ENCODE results near the gene SLC30A7. TPM values are rescaled to one million over a fixed set of nuclear protein-coding genes. Genes with fewer than 3 reads are reported as not detected.

The SLC30A7 gene
- polyA plus RNA-seq, 1 donor, result 19.8 TPM

DNA sequence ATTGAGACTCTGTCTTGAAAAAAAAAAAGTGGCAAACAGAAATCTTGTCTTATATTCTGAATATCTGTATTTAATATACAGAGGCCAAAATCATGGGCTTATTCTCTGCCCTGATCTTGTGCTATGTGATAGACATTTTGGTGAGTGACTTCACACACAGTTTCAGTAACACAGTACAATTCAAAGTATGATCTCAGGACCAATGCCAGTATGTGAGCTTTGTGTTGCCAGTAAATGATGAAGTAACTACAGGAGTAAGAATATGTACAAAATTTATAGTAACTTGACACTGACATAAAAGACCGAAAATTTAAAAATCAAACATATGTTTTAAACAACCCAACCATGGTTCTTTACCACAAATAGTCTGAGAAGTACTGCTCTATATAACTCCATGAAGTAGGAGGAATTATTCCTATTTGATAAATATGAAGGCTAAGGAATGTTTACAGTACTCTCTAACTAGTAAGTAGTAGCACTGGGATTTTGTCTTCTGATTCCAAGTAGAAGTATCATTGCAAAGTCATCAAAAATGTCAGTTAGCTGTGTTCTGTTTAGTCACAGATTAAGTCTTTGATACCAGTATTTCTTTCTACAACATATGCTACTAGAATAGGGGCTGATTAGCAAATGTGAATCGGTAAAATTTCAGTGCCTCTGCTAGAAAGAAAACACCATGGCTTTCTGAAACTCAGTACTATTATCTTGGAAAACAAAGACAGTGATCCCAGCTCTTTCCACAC is 104.4 kb downstream of the SLC30A7 start:
- Histone ChIP-seq H3K27ac (ENCODE audit: low read length) (no peak overlapping the region), H3K27me3 (ENCODE audit: control insufficient read depth, insufficient read depth, low read length) (no peaks in the 10 kb centered on the region), H3K36me3 (ENCODE audit: control insufficient read depth, insufficient read depth, low read length) (peaks cover 5% of the 10 kb centered on the region), H3K9me3 (ENCODE audit: control insufficient read depth, low read depth, low read length) (no peaks in the 10 kb centered on the region), H3K4me3 (ENCODE audit: low read length) (no peak overlapping the region), H3K4me1 (ENCODE audit: control insufficient read depth, insufficient read depth, low read length) (no peaks in the 10 kb centered on the region)
- 80% methylated on average over 1 of the region's 2 CpGs for WGBS (ENCODE audit: insufficient coverage, low lambda C conversion rate)
- no peak for DNase-seq

DNA sequence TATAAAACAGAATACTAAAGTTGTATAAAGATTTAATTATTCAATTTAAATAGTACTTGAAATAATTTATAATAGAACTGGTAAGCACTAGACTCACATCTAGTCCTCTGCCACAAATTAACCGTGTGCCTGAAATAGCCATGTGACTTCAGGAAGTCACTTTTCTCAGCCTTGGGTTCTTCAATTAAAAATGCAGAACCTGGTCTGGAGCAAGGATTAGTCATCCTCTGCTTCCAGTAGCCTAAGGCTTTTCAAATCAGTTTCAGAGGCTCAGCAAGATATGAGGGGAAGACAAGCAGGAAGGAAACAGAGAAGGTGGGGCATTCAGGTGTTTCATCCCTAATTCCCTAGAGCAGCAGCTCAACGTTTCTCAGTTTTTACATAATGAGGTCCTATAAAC is 106.7 kb downstream of the SLC30A7 start:
- H3K9me3 ChIP-seq (ENCODE audit: control insufficient read depth, low read depth, low read length), result no peaks in the 10 kb centered on the region
- H3K27ac ChIP-seq (ENCODE audit: low read length), result no peak overlapping the region
- H3K4me3 ChIP-seq (ENCODE audit: low read length), result no peak overlapping the region
- peaks cover 3% of the 10 kb centered on the region for H3K36me3 ChIP-seq (ENCODE audit: control insufficient read depth, insufficient read depth, low read length)
- no peak for DNase-seq
- WGBS (ENCODE audit: insufficient coverage, low lambda C conversion rate), result no CpG with 5 or more reads among the region's 2 CpGs
- no peaks in the 10 kb centered on the region for H3K27me3 ChIP-seq (ENCODE audit: control insufficient read depth, insufficient read depth, low read length)
- no peaks in the 10 kb centered on the region for H3K4me1 ChIP-seq (ENCODE audit: control insufficient read depth, insufficient read depth, low read length)

- Histone ChIP-seq H3K27me3 (ENCODE audit: control insufficient read depth, insufficient read depth, low read length) (no peaks in the 10 kb centered on the region), H3K27ac (ENCODE audit: low read length) (no peak overlapping the region), H3K4me3 (ENCODE audit: low read length) (no peak overlapping the region), H3K9me3 (ENCODE audit: control insufficient read depth, low read depth, low read length) (no peaks in the 10 kb centered on the region), H3K4me1 (ENCODE audit: control insufficient read depth, insufficient read depth, low read length) (no peaks in the 10 kb centered on the region), H3K36me3 (ENCODE audit: control insufficient read depth, insufficient read depth, low read length) (peaks cover 3% of the 10 kb centered on the region)
- peak in 1 of 2 donors; percentile 32 for DNase-seq
- WGBS (ENCODE audit: insufficient coverage, low lambda C conversion rate), result no CpG with 5 or more reads among the region's 1 CpG
These were observed 107.2 kb downstream of the SLC30A7 start for GRCh38 chr1:101003012-101003650.

DNA sequence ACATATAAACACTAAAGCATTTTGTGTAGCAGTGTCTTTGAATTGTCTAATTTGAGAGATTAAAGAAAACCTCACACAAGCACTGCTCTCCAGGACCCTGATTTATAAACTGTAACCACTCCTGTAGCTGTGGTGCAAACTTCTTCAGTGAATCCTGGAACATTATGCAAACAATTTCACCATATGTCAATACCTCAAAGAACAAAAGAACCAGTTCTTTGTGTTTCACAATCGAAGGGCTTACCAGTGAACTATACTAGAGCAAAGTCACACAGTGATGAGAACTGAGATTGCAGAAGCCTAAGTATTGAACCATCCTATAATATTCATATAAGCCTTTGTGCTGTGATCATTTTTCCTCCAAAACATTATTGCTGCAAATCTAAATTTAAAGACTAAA is 108.2 kb downstream of the SLC30A7 start:
- H3K27me3 ChIP-seq (ENCODE audit: control insufficient read depth, insufficient read depth, low read length), result no peaks in the 10 kb centered on the region
- no peak overlapping the region for H3K4me3 ChIP-seq (ENCODE audit: low read length)
- no CpG with 5 or more reads among the region's 1 CpG for WGBS (ENCODE audit: insufficient coverage, low lambda C conversion rate)
- no peak overlapping the region for H3K27ac ChIP-seq (ENCODE audit: low read length)
- H3K4me1 ChIP-seq (ENCODE audit: control insufficient read depth, insufficient read depth, low read length), result no peaks in the 10 kb centered on the region
- H3K9me3 ChIP-seq (ENCODE audit: control insufficient read depth, low read depth, low read length), result no peaks in the 10 kb centered on the region
- peaks cover 3% of the 10 kb centered on the region for H3K36me3 ChIP-seq (ENCODE audit: control insufficient read depth, insufficient read depth, low read length)
- peak; percentile 14 to 68 for DNase-seq

DNA sequence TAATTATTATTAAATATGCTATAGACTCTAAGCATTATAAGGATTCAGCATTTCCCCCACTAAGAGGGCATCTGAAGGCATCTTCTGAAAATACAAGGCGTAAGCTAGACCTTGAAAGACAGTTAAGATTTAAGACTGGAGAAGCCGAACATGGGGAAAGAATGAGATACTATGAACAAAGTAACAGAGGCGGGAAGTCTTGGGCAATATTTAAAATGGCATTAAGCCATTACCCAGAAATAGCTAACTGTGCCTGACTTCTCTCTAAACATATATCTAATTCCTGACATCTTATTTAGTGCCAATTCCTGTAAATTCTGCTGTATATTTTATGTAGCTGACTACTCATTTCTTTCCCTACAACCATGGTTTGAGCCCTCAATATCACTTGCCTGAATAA is 108.8 kb downstream of the SLC30A7 start:
- no peak for DNase-seq
- no peak overlapping the region for H3K27ac ChIP-seq (ENCODE audit: low read length)
- WGBS (ENCODE audit: insufficient coverage, low lambda C conversion rate), result 90% methylated on average over 2 of the region's 3 CpGs
- H3K4me1 ChIP-seq (ENCODE audit: control insufficient read depth, insufficient read depth, low read length), result no peaks in the 10 kb centered on the region
- no peak overlapping the region for H3K4me3 ChIP-seq (ENCODE audit: low read length)
- peaks cover 3% of the 10 kb centered on the region for H3K36me3 ChIP-seq (ENCODE audit: control insufficient read depth, insufficient read depth, low read length)
- H3K27me3 ChIP-seq (ENCODE audit: control insufficient read depth, insufficient read depth, low read length), result no peaks in the 10 kb centered on the region
- no peaks in the 10 kb centered on the region for H3K9me3 ChIP-seq (ENCODE audit: control insufficient read depth, low read depth, low read length)

DNA sequence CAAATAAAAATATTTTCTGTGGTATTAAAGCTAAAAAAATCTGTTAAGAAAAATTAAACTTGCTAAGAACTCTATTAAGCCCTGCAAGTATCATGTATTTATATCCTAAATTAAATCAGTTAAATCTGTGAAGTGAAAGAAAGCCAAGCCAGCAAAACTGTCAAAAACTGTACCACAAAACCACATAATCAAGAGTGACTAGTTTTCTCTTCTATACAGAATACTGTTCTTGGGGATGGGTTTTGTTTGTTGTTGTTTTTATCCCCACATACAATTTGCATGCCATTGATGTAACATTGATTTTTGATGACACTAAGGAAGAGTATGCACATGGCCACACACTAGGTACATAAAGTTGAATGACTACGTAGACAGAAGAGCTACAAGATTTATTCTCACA is 109.3 kb downstream of the SLC30A7 start:
- no peaks in the 10 kb centered on the region for H3K27me3 ChIP-seq (ENCODE audit: control insufficient read depth, insufficient read depth, low read length)
- H3K36me3 ChIP-seq (ENCODE audit: control insufficient read depth, insufficient read depth, low read length), result peaks cover 3% of the 10 kb centered on the region
- H3K27ac ChIP-seq (ENCODE audit: low read length), result no peak overlapping the region
- no peak for DNase-seq
- WGBS (ENCODE audit: insufficient coverage, low lambda C conversion rate), result no CpG with 5 or more reads among the region's 1 CpG
- no peaks in the 10 kb centered on the region for H3K4me1 ChIP-seq (ENCODE audit: control insufficient read depth, insufficient read depth, low read length)
- H3K4me3 ChIP-seq (ENCODE audit: low read length), result no peak overlapping the region
- no peaks in the 10 kb centered on the region for H3K9me3 ChIP-seq (ENCODE audit: control insufficient read depth, low read depth, low read length)

DNA sequence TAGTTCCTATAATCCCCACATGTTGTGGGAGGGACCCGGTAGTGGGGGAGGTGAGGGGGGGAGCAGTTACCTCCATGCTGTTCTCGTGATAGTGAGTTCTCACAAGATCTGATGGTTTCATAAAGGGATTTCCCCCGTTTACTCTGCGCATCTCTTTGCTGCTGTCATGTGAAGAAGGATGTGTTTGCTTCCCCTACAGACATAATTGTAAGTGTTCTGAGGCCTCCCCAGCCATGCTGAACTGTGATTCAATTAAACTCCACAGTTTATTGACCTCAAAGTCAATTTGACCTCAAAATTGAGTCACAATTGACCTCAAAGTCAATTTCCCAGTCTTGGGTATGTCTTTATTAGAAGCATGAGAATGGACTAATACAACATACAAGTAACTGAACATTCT is 110.0 kb downstream of the SLC30A7 start:
- no peak overlapping the region for H3K27ac ChIP-seq (ENCODE audit: low read length)
- H3K4me1 ChIP-seq (ENCODE audit: control insufficient read depth, insufficient read depth, low read length), result no peaks in the 10 kb centered on the region
- H3K36me3 ChIP-seq (ENCODE audit: control insufficient read depth, insufficient read depth, low read length), result peaks cover 2% of the 10 kb centered on the region
- H3K9me3 ChIP-seq (ENCODE audit: control insufficient read depth, low read depth, low read length), result no peaks in the 10 kb centered on the region
- H3K27me3 ChIP-seq (ENCODE audit: control insufficient read depth, insufficient read depth, low read length), result no peaks in the 10 kb centered on the region
- WGBS (ENCODE audit: insufficient coverage, low lambda C conversion rate), result no CpG with 5 or more reads among the region's 4 CpGs
- no peak for DNase-seq
- H3K4me3 ChIP-seq (ENCODE audit: low read length), result no peak overlapping the region

- Histone ChIP-seq H3K27ac (ENCODE audit: low read length) (no peak overlapping the region), H3K9me3 (ENCODE audit: control insufficient read depth, low read depth, low read length) (no peaks in the 10 kb centered on the region), H3K36me3 (ENCODE audit: control insufficient read depth, insufficient read depth, low read length) (no peaks in the 10 kb centered on the region), H3K4me3 (ENCODE audit: low read length) (no peak overlapping the region), H3K27me3 (ENCODE audit: control insufficient read depth, insufficient read depth, low read length) (no peaks in the 10 kb centered on the region), H3K4me1 (ENCODE audit: control insufficient read depth, insufficient read depth, low read length) (no peaks in the 10 kb centered on the region)
- peak in 1 of 2 donors; percentile 43 for DNase-seq
- 70% methylated on average over 2 of the region's 2 CpGs for WGBS (ENCODE audit: insufficient coverage, low lambda C conversion rate)
These were observed 110.7 kb downstream of the SLC30A7 start for GRCh38 chr1:101006553-101006952.

DNA sequence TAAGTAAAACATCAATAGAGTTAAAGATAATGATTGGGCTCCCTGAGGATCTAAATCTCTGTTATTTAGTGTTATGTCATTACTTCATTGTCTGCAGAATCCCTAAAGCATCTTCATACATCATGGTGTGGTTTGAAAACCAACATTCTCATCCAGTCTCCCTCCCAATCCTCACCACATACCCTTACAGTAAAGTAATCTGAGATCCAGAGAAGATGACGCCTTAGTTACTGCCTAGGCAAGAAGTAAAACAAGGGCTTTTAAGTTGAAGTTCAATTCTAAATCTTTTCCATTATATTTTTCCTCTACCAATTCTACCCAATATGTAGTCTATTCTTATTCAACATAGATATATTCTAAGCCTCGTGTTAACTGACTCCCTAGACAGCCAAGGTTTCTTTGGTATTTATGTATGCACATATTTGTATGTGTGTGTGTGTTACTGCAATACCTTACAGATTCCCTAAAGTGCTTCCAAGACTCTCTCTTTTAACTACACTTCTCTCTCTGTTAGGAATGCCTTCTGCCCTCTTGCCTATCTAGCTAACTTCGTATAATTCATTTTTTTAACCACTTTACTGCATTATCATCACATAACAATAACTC is 112.4 kb downstream of the SLC30A7 start:
- WGBS (ENCODE audit: insufficient coverage, low lambda C conversion rate), result 100% methylated on average over 2 of the region's 3 CpGs
- H3K27ac ChIP-seq (ENCODE audit: low read length), result no peak overlapping the region
- H3K4me3 ChIP-seq (ENCODE audit: low read length), result no peak overlapping the region
- no peaks in the 10 kb centered on the region for H3K9me3 ChIP-seq (ENCODE audit: control insufficient read depth, low read depth, low read length)
- DNase-seq, result no peak
- no peaks in the 10 kb centered on the region for H3K4me1 ChIP-seq (ENCODE audit: control insufficient read depth, insufficient read depth, low read length)
- H3K36me3 ChIP-seq (ENCODE audit: control insufficient read depth, insufficient read depth, low read length), result peaks cover 3% of the 10 kb centered on the region
- no peaks in the 10 kb centered on the region for H3K27me3 ChIP-seq (ENCODE audit: control insufficient read depth, insufficient read depth, low read length)

DNA sequence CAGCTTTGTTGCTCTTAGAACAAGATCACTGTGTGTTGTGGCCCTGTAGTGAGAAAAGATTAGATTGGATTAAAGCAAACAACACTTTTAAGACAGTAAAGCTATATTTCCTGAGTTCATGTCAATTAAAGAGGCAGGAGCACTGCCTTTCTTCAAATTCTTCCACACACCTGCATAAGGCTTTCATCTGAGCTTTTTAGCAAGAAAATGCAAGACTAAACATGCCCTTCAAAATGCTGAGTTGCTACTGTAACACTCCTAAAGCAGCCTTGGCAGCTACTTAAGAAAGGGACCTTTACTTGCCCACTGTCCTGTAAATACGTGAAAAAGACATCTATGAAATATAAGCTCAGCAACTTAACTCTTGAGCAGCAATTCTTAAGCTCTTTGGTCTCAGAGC is 117.9 kb downstream of the SLC30A7 start:
- no peak for DNase-seq
- Histone ChIP-seq H3K27ac (ENCODE audit: low read length) (no peak overlapping the region), H3K36me3 (ENCODE audit: control insufficient read depth, insufficient read depth, low read length) (peaks cover 3% of the 10 kb centered on the region), H3K4me1 (ENCODE audit: control insufficient read depth, insufficient read depth, low read length) (no peaks in the 10 kb centered on the region), H3K9me3 (ENCODE audit: control insufficient read depth, low read depth, low read length) (no peaks in the 10 kb centered on the region), H3K27me3 (ENCODE audit: control insufficient read depth, insufficient read depth, low read length) (no peaks in the 10 kb centered on the region), H3K4me3 (ENCODE audit: low read length) (no peak overlapping the region)
- no CpG with 5 or more reads among the region's 1 CpG for whole genome bisulfite sequencing (ENCODE audit: insufficient coverage, low lambda C conversion rate)
